Tongue (tissue), 2 donors: Measurements from ENCODE around the gene CHURC1. TPM values are rescaled to one million over a fixed set of nuclear protein-coding genes. Genes with fewer than 3 reads are reported as not detected.

Experiments used
- small RNA-seq: library from RNA; depleted of rRNA; stranded (forward); fragments of <200 nt; gene quantifications from one replicate; pipeline ENCODE3, GENCODE V24; 2014; ENCODE audit warnings: low replicate concordance
- total RNA-seq: library from RNA; depleted of rRNA; stranded (reverse); fragments of >200 nt; gene quantifications from one replicate; pipeline ENCODE4 v1.2.3, GENCODE V29; 2014

CHURC1 gene
- total RNA-seq, 1 donor from 2014 or later = 55.2 TPM

Small RNA genes within 50 kb of the gene (small RNA-seq; reads per million reads assigned to genes)
- gene RPPH1-2P = not detected

Other genes with a start within 250 kb of the CHURC1 start
- gene PLEKHG3, start 210.0 kb upstream of the CHURC1 start, total RNA-seq = 38.0 TPM
- gene SPTB, start 34.5 kb upstream of the CHURC1 start, total RNA-seq = 386 TPM
- gene GPX2, start 28.3 kb downstream of the CHURC1 start, total RNA-seq = 1.1 TPM
- gene RAB15, start 57.9 kb downstream of the CHURC1 start, total RNA-seq = 4.9 TPM
- gene FNTB, start 72.4 kb downstream of the CHURC1 start, total RNA-seq = 6.5 TPM
- gene MAX, start 188.1 kb downstream of the CHURC1 start, total RNA-seq = 29.5 TPM